Stimulated activated CD4-positive, alpha-beta T cell treated with anti-CD3 and anti-CD28 coated beads, Interleukin-1b, Interleukin-23, amount 100 ng/mL, for 48 hours (primary cell): Measurements from ENCODE around the gene ABCB11.
"Not testable (repeated sequence)": the region's sequence is repeated elsewhere in the genome, so short reads cannot be mapped to it uniquely, and the experiment has no call there.

ENCODE experiments used
- DNase-seq: peaks from one replicate; pipeline ENCODE4 v3.0.0-alpha.2; 2020

ABCB11 gene

GRCh38 chr2:168874368-168875054 lies 156.6 kb downstream of the ABCB11 start:
- no peak for DNase-seq

- DNase-seq, result not testable (repeated sequence)
Observed at GRCh38 chr2:168870824-168871223, 160.3 kb downstream of the ABCB11 start.
